Measurements from ENCODE around the gene BLM.

DNA sequence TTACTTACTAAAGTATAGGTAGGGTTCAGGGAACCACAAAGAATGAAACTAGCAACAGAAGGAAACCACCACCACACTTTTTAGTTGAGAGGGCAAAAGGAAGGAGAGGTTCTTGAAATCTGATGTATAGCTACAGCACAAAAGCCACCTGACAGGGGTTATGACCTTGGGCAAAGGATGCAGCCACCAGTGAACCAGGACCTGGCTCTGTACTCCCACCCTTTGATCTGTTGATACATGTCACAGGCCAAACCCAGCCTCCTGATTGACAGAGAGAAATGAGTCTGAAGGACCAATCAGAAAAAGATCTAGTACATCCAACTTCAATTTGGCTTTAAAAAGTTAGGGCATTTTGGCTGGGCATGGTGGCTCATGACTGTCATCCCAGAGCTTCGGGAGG lies 20.0 kb upstream of the BLM start:
- TF ChIP-seq, protein P1, sequence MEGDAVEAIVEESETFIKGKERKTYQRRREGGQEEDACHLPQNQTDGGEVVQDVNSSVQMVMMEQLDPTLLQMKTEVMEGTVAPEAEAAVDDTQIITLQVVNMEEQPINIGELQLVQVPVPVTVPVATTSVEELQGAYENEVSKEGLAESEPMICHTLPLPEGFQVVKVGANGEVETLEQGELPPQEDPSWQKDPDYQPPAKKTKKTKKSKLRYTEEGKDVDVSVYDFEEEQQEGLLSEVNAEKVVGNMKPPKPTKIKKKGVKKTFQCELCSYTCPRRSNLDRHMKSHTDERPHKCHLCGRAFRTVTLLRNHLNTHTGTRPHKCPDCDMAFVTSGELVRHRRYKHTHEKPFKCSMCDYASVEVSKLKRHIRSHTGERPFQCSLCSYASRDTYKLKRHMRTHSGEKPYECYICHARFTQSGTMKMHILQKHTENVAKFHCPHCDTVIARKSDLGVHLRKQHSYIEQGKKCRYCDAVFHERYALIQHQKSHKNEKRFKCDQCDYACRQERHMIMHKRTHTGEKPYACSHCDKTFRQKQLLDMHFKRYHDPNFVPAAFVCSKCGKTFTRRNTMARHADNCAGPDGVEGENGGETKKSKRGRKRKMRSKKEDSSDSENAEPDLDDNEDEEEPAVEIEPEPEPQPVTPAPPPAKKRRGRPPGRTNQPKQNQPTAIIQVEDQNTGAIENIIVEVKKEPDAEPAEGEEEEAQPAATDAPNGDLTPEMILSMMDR (conservative IDR thresholded peaks at IDR 0.05 in 1 of 2, IDR thresholded peaks at IDR 0.05 in 1 of 2; ENCODE audit: extremely low read depth in 1 of 2, insufficient read depth in 1 of 2, low read depth in 1 of 2, low read length in 2 of 2) = no peak
- no peak for TF ChIP-seq EZH2 (IDR thresholded peaks at IDR 0.05; ENCODE audit: borderline replicate concordance, low read length)
